DMS 273 treated with DMSO at 0.1 percent for 48 hours (cell line): ENCODE results near the gene TNFSF15.
"Not testable (repeated sequence)": the region's sequence is repeated elsewhere in the genome, so short reads cannot be mapped to it uniquely, and the experiment has no call there.

Source experiments
- DNase-seq: peaks from one replicate; lab custom pipeline; 2025; lab: John Stamatoyannopoulos, UW

The TNFSF15 gene

GRCh38 chr9:114754581-114754980, 51.3 kb downstream of the TNFSF15 start:
- no peak for DNase-seq

GRCh38 chr9:114746591-114747346, 59.1 kb downstream of the TNFSF15 start:
- DNase-seq: no peak

- DNase-seq: no peak
Observed at GRCh38 chr9:114745879-114746550, 59.8 kb downstream of the TNFSF15 start.

GRCh38 chr9:114745108-114745848, 60.6 kb downstream of the TNFSF15 start:
- DNase-seq: no peak

- no peak for DNase-seq
Observed at GRCh38 chr9:114743446-114743845, 62.4 kb downstream of the TNFSF15 start.

- DNase-seq: no peak
Observed at GRCh38 chr9:114742947-114743346, 62.9 kb downstream of the TNFSF15 start.

- DNase-seq: not testable (repeated sequence)
Observed at GRCh38 chr9:114741521-114741920, 64.3 kb downstream of the TNFSF15 start.

- no peak for DNase-seq
Observed at GRCh38 chr9:114738581-114739316, 67.1 kb downstream of the TNFSF15 start.

- DNase-seq: no peak
Observed at GRCh38 chr9:114737847-114738246, 68.0 kb downstream of the TNFSF15 start.

- DNase-seq: no peak
Observed at GRCh38 chr9:114737118-114737517, 68.7 kb downstream of the TNFSF15 start.

GRCh38 chr9:114735704-114736103, 70.1 kb downstream of the TNFSF15 start:
- DNase-seq: no peak

GRCh38 chr9:114735139-114735538, 70.7 kb downstream of the TNFSF15 start:
- not testable (repeated sequence) for DNase-seq
